Measurements from ENCODE around the gene CD34. TPM values are rescaled to one million over a fixed set of nuclear protein-coding genes. Genes with fewer than 3 reads are reported as not detected.
"Not testable (repeated sequence)": the region's sequence is repeated elsewhere in the genome, so short reads cannot be mapped to it uniquely, and the experiment has no call there.

Gene CD34
- total RNA-seq, 1 donor from 2014 or later: not detected

GRCh38 chr1:207884266-207885029 is 26.5 kb downstream of the CD34 start:
- TF ChIP-seq CTCF (IDR thresholded peaks at IDR 0.05): no peak
- Mint-ChIP-seq H3K27me3 (ENCODE audit: unreplicated experiment) (peaks cover 8% of the 10 kb centered on the region), H3K4me3 (ENCODE audit: unreplicated experiment) (no peak overlapping the region), H3K27ac (ENCODE audit: unreplicated experiment) (no peak overlapping the region), H3K4me1 (ENCODE audit: unreplicated experiment) (peaks cover 21% of the 10 kb centered on the region), H3K36me3 (ENCODE audit: unreplicated experiment) (no peaks in the 10 kb centered on the region), H3K9me3 (ENCODE audit: unreplicated experiment) (no peaks in the 10 kb centered on the region)
- DNase-seq (ENCODE audit: extremely low spot score, unreplicated experiment): no peak

- H3K9me3 Mint-ChIP-seq (ENCODE audit: unreplicated experiment): no peaks in the 10 kb centered on the region
- no peaks in the 10 kb centered on the region for H3K36me3 Mint-ChIP-seq (ENCODE audit: unreplicated experiment)
- no peak overlapping the region for H3K4me3 Mint-ChIP-seq (ENCODE audit: unreplicated experiment)
- peaks cover 14% of the 10 kb centered on the region for H3K4me1 Mint-ChIP-seq (ENCODE audit: unreplicated experiment)
- no peak for TF ChIP-seq CTCF (IDR thresholded peaks at IDR 0.05)
- no peak for DNase-seq (ENCODE audit: extremely low spot score, unreplicated experiment)
- no peak overlapping the region for H3K27ac Mint-ChIP-seq (ENCODE audit: unreplicated experiment)
- H3K27me3 Mint-ChIP-seq (ENCODE audit: unreplicated experiment): peaks cover 15% of the 10 kb centered on the region
Observed at GRCh38 chr1:207883660-207884250, 27.2 kb downstream of the CD34 start.

GRCh38 chr1:207883104-207883651 is 27.7 kb downstream of the CD34 start:
- TF ChIP-seq CTCF (IDR thresholded peaks at IDR 0.05): no peak
- DNase-seq (ENCODE audit: extremely low spot score, unreplicated experiment): no peak
- Mint-ChIP-seq H3K9me3 (ENCODE audit: unreplicated experiment) (no peaks in the 10 kb centered on the region), H3K27me3 (ENCODE audit: unreplicated experiment) (peaks cover 15% of the 10 kb centered on the region), H3K4me1 (ENCODE audit: unreplicated experiment) (peaks cover 9% of the 10 kb centered on the region), H3K27ac (ENCODE audit: unreplicated experiment) (no peak overlapping the region), H3K36me3 (ENCODE audit: unreplicated experiment) (no peaks in the 10 kb centered on the region), H3K4me3 (ENCODE audit: unreplicated experiment) (no peak overlapping the region)

- Mint-ChIP-seq H3K36me3 (ENCODE audit: unreplicated experiment) (no peaks in the 10 kb centered on the region), H3K4me1 (ENCODE audit: unreplicated experiment) (peaks cover 9% of the 10 kb centered on the region), H3K27me3 (ENCODE audit: unreplicated experiment) (peaks cover 15% of the 10 kb centered on the region), H3K4me3 (ENCODE audit: unreplicated experiment) (no peak overlapping the region), H3K9me3 (ENCODE audit: unreplicated experiment) (no peaks in the 10 kb centered on the region), H3K27ac (ENCODE audit: unreplicated experiment) (no peak overlapping the region)
- TF ChIP-seq CTCF (IDR thresholded peaks at IDR 0.05): no peak
- no peak for DNase-seq (ENCODE audit: extremely low spot score, unreplicated experiment)
Observed at GRCh38 chr1:207882692-207883091, 28.2 kb downstream of the CD34 start.

GRCh38 chr1:207878939-207879338 is 32.0 kb downstream of the CD34 start:
- H3K27me3 Mint-ChIP-seq (ENCODE audit: unreplicated experiment): peaks cover 22% of the 10 kb centered on the region
- peaks cover 1% of the 10 kb centered on the region for H3K4me1 Mint-ChIP-seq (ENCODE audit: unreplicated experiment)
- H3K9me3 Mint-ChIP-seq (ENCODE audit: unreplicated experiment): no peaks in the 10 kb centered on the region
- H3K36me3 Mint-ChIP-seq (ENCODE audit: unreplicated experiment): no peaks in the 10 kb centered on the region
- no peak for TF ChIP-seq CTCF (IDR thresholded peaks at IDR 0.05)
- DNase-seq (ENCODE audit: extremely low spot score, unreplicated experiment): no peak
- no peak overlapping the region for H3K4me3 Mint-ChIP-seq (ENCODE audit: unreplicated experiment)
- no peak overlapping the region for H3K27ac Mint-ChIP-seq (ENCODE audit: unreplicated experiment)

GRCh38 chr1:207877914-207878313 is 33.0 kb downstream of the CD34 start:
- H3K4me3 Mint-ChIP-seq (ENCODE audit: unreplicated experiment): not testable (repeated sequence)

More at GRCh38 chr1:207877914-207878313, 33.0 kb downstream of the CD34 start:
- not testable (repeated sequence) for DNase-seq (ENCODE audit: extremely low spot score, unreplicated experiment); H3K9me3 Mint-ChIP-seq (ENCODE audit: unreplicated experiment); H3K27ac Mint-ChIP-seq (ENCODE audit: unreplicated experiment); H3K4me1 Mint-ChIP-seq (ENCODE audit: unreplicated experiment); H3K36me3 Mint-ChIP-seq (ENCODE audit: unreplicated experiment)
- H3K27me3 Mint-ChIP-seq (ENCODE audit: unreplicated experiment): peaks cover 22% of the 10 kb centered on the region

Measured in osteocyte (in vitro differentiated cells).